Measurements from ENCODE around the gene COL18A1. TPM values are rescaled to one million over a fixed set of nuclear protein-coding genes. Genes with fewer than 3 reads are reported as not detected.
"Not testable (repeated sequence)": the region's sequence is repeated elsewhere in the genome, so short reads cannot be mapped to it uniquely, and the experiment has no call there.

COL18A1 gene
- polyA plus RNA-seq, 3 donors: 90.2 to 118 (median 92.3) TPM

DNA sequence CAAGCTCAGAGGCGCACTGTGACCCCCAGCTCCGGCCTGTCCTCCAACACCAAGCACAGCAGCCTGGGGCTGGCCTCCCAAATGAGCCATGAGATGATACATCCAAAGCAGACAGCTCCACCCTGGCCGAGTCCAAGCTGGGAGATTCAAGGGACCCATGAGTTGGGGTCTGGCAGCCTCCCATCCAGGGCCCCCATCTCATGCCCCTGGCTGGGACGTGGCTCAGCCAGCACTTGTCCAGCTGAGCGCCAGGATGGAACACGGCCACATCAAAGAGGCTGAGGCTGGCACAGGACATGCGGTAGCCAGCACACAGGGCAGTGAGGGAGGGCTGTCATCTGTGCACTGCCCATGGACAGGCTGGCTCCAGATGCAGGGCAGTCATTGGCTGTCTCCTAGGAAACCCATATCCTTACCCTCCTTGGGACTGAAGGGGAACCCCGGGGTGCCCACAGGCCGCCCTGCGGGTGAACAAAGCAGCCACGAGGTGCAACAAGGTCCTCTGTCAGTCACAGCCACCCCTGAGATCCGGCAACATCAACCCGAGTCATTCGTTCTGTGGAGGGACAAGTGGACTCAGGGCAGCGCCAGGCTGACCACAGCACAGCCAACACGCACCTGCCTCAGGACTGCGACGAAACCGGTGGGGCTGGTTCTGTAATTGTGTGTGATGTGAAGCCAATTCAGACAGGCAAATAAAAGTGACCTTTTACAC, 108.2 kb downstream of the COL18A1 start:
- no peak for DNase-seq (ENCODE audit: low read depth in 3 of 3, low spot score in 2 of 3)

DNA sequence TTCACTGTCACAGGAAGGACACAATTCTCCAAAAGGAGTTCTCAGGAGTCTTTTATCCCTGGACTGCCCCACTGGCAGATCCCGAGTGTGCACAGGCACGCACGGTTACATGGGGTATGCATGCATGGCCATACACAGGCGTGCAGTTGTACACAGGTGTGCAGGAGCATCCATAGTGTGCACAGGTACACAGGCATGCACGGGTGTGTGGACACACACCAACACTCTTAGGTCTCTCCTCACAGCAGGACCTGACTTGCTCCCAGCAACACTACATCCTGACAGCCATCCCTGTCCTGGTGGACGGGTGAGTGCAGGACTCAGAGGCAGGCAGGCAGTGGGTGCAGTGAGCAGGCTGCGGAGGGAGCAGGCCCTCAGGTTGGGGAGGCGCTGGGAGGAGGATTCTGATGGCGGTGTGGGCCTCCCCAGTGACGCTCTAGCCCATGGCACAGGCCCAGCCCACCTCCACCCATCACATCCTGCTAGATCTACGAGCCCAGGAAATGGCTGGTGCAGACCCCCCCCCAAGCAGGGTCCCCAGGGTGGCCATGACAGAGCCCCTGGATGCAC, 108.9 kb downstream of the COL18A1 start:
- no peak for DNase-seq (ENCODE audit: low read depth in 3 of 3, low spot score in 2 of 3)

DNA sequence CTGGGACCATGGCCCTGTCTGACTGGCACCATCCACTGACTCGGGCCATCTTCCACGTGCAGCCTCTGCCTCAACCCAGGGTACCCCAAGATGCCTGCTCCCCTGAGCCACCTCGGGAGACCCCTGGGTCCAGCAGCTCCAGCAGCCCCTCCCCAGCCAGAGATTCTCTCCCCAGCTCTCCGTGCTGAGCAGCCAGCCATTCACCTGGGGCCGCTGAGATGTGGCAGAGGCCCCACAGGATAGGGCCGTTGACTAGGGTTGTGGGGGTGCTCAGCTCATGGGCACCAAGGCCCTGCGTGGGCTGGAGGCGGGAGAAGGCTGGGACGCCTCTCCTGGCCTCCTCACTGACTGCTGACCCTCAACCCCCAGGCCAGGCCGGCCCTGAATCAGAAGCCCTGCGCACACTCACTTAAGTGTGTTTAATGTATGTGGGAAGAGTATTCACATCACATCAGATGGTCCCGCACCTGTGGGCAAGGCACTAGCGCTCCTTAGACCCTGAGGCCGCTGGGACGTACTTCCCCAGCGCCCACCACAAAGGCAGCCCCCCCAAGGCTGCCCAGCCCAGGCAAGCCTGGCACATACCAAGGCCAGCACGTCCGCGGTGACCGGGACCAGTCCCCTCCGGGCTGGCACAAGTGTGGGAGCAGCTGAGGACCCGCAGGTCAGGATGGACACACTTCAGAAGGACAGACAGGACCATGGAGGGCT, 109.5 kb downstream of the COL18A1 start:
- DNase-seq (ENCODE audit: low read depth in 3 of 3, low spot score in 2 of 3): no peak

DNA sequence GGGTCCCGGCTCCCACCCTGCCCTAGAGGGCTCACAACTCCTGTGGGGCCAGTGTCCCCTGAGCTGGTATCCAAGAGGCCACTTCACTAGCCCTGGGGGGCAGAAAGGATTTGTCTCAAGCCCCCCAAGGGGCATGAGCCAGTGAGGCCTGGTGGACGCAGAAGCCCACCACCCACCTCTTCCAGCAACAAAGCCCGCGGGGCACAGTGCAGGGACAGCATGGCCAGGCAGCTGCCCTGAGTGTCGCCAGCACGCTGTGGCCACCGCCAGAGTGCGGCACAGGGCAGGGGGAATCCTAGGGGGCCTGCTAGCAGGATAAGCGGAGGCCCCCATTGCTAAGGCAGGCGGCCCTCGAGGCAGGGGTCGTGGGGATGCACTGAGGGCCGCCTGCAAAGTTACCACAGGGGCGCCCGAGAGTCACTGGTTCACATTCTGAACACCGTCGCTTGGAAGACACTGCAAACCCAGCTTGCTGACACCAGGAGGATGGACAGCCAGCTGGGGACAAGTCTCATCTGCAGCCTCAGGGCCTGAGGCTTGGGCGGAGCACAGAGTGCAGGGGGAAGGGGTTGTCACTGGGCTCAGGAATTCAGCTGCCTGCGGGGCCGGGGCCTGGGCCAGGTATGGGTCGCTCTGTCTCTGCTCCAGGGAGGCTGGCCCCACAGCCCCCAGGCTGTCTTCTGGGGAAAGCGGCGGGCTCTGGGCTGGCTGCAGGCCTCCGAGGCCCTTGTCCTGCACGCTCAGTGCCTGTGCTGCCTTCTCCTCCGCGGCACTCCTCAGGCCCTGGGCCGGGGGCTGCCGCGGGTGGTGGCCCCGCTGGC, 110.5 kb downstream of the COL18A1 start:
- DNase-seq (ENCODE audit: low read depth in 3 of 3, low spot score in 2 of 3): no peak

DNA sequence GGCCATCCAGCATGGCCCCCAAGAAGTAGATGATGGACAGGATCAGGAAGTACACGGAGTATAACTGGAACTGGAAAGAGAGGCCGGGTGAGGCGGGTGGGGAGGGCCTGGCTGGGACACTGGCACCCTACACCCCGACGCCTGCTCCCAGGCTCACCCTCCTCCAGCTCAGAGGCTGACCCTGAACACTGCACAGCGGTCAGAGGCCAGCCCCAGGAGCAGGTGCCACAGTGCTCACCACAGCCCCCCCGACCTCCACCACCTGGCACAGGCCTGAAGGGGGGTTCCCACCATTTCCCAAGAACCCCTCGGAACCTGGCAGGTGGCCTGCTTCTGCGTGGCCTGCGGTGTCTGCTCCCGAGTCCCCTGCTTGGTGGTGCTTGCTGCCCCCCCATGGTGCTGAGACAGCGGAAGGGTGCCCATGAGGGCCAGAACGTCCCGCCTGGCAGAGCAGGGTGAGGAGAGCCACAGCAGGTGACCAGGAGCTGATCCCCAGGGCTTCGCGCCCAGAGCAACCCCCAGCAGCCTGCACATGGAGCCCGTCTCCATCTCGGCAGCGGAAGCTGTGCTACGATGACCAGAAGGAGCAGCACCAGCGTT, 111.2 kb downstream of the COL18A1 start:
- no peak for DNase-seq (ENCODE audit: low read depth in 3 of 3, low spot score in 2 of 3)

DNA sequence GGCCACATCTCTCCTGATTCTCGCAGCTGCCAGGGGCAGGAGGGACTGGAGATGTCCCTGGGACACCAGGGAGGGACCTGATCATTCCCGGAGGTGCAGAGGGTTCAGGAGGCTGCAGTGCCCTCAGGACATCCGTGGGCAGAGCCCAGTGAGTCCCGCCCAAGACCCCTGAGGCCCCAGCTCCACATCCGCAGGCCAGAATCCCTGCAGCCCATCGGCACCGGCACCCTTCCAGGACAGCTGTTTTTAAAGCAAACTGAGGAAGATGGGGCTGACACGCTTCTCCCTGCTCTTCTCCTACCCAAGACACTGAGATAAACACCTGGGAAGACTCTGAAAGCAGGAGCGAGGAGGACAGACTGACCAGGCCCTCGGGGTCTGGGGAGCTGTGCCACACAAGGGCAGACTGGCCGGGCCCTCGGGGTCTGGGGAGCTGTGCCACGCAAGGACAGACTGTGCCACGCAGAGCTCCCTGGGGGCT, 111.7 kb downstream of the COL18A1 start:
- no peak for DNase-seq (ENCODE audit: low read depth in 3 of 3, low spot score in 2 of 3)

DNA sequence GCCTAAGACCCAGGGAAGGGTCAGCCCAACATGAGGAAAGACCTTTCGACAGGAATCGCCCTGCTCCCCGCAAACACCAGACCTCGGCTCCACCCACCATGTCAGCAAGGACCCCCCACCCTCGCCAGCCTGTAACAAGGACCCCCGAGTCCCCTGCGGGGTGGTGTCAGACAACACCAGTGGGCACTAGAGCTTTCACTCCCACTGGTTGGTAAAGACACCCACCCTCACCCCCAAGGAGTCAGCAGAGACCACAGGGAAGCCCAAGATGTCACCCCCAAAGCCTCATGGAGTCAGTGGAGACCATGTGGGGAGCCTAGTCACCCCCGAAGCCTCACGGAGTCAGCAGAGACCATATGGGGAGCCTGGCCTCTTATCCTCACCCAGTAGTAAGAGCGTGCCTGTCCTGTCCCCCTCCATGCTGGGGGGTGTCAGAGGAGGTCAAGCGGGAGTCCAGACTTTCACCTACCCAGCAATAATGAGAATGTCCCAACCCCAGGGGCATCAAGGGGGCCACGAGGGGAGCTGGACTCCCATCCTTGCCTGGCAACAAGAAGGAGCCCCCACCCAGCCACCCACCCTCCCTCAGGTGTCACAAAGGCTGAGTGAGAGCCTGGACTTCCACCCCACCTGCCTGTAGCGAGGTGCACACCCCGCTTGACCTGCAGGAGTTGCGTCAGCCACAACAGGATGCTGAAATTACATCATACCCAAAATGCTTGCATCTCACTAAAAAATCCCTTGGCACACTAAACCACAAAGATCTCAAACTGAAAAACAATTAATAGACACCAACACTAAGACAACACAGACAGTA, 112.5 kb downstream of the COL18A1 start:
- DNase-seq (ENCODE audit: low read depth in 3 of 3, low spot score in 2 of 3): no peak

DNA sequence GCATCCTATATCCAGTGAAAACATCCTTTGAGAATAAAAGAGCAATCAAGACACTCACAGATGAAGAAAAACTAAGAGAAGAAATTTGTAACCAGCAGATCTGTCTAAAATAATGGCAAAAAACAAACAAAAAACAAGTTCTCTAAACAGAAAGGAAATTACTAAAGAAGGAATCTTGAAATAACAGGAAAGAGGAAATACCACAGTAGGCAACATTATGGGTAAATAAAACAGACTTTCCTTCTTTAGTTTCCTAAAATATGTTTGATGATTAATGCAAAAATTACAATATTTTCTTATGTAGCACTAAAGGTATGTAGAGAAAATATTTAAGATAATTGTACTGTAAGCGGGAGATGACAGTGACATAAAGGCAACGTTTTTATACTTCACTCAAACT, 113.8 kb downstream of the COL18A1 start:
- no peak for DNase-seq (ENCODE audit: low read depth in 3 of 3, low spot score in 2 of 3)

DNA sequence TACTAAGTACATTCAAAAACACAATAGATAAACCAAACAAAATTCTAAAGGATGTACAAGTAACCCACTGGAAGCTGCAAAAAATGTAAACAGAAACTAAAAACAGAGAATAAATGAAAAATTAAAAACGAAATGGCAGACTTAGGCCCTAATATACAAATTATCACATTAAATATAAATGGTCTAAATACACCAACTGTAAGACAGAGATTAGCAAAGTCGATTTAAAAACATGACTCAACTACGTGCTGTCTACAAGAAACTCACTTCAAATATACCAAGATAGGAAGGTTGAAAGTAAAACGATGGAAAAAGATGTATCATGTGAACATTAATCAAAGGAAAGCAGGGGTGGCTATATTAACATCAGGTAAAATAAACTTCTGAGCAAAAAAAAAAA, 114.2 kb downstream of the COL18A1 start:
- no peak for DNase-seq (ENCODE audit: low read depth in 3 of 3, low spot score in 2 of 3)

DNA sequence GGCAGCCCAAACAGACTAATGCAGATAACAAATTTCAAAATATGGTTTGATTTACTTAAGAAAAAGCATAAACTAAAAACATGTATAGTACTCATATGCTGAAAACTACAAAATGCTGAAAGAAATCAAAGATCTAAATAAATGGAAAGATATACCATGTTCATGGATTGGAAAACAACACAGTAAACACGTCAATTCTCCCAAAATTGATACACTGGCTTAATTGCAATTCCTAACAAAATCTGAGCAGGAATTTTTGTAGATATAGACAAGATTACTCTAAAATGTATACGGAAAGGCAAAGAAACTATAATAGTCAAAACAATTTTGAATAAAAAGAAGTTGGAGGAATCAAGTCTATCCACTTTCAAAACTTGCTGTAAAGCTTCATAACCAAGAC, 116.3 kb downstream of the COL18A1 start:
- no peak for DNase-seq (ENCODE audit: low read depth in 3 of 3, low spot score in 2 of 3)

DNA sequence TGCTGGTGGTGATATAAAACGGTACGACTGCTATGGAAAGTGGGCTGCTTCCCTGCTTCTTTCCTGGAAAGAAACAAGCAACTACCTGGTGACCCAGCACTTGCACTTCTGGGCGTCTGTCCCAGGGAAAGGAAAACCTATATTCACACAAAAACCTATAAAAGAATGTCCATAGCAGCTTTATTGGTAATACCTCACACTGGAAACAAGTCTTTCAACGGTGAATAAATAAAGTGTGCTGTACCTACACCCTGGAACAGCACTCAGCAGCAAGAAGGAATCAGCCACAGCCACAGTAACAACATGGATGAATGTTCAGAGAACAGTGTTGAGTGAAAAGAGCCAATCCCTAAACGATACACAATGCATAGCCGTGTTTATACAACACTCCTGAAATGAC, 117.4 kb downstream of the COL18A1 start:
- no peak for DNase-seq (ENCODE audit: low read depth in 3 of 3, low spot score in 2 of 3)

DNA sequence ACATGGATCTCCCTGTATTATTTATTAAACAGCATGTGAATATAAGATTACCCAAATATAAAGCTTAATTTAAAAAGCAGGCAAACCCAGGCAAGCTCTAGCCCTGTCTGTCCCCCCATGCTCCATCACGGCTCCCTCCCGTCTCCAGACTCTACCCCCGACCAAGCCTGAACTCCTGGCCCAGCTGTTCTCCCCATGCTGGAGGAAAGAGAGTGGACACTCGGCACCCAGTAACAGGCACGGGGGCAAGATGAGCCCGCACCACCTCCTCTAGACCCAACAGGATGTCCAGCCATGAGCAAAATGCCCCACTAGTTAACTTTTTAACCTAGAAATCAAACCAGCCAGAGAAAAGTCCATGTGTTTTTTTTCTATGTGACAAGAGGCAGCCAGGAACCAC, 118.0 kb downstream of the COL18A1 start:
- no peak for DNase-seq (ENCODE audit: low read depth in 3 of 3, low spot score in 2 of 3)

DNA sequence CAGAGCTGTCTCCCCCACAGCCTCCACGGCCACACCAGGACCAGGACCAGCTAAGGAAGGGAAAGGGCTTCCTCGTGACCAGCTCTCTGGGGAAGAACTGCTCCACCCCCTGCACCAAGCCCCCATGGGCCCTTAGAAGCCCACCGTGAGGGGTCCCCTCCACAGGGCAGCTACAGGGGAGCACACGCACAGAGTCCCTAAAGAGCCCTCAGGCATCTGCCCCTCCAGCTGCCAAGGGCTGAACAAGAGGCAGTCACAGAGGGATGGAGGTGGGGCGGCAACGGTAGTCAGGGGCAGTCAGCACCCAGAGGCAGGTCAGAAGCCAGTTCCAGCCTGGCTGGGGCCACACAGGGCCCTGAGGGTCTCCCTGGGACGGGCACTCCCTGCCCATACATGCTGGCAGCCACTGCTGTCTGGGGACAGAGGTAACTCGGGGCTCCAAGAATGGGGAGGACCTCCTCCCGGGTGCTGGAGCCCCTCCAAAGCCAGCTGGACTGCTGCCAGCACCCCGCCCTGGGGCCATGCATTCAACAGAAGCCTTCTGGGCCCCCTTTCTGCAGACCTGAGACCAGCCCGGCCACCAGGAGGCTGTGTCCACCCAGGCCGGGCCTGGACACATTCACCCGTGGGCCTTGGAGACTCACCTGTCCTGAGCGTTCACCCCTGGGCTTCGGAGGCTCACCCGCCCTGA, 118.6 kb downstream of the COL18A1 start:
- DNase-seq (ENCODE audit: low read depth in 3 of 3, low spot score in 2 of 3): no peak

DNA sequence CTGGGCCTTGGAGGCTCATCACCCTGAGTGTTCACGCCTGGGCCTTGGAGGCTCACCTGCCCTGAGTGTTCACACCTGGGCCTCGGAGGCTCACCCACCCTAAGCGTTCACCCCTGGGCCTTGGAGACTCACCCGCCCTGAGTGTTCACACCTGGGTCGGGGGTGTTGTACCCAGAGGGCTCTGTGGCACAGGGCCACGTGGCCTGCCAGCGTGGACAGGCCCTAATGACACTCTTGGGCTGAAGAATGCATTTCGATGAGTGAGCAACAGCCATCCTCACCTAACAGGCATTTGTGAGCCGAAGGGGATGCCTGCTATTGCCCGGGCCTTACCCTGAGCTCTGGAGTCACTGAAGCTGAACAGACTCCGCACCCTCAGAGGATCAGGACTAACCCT, 119.8 kb downstream of the COL18A1 start:
- no peak for DNase-seq (ENCODE audit: low read depth in 3 of 3, low spot score in 2 of 3)

DNA sequence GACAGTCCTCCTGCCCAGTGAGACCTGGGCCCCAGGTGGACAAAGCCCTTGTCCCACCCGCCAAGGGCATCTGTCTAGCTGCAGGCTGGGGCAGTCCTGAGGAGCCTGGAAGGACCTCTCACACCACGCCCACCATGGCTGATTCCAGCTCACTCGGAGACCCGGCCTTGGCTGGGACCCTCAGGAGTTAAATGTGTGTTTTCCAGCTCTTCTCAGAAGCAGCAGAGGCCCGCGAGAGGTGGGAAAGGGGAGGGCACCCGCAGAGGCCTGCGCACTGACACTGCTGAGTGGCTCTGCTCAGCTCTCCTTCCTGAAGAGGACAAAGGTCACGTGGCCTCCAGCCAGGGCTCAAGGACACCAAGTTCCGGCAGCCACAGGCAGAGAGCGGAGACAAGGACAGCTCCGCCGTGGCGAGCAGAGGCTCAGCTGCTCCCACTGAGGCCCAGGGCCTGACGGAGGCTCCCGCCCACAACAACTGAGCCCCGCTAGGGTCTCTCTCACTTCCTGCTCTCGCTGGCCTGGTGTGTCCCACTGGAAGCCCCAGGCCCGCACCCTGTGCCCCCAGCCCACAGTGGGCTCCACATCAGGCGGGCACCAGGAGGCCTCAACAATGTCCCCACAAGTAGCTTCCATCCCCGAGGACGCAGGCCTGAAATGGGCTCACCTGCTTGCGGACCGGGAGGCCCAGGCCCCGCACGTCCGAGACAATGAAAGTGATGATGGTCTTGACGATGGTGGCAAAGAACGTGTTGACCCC, 120.4 kb downstream of the COL18A1 start:
- no peak for DNase-seq (ENCODE audit: low read depth in 3 of 3, low spot score in 2 of 3)

DNA sequence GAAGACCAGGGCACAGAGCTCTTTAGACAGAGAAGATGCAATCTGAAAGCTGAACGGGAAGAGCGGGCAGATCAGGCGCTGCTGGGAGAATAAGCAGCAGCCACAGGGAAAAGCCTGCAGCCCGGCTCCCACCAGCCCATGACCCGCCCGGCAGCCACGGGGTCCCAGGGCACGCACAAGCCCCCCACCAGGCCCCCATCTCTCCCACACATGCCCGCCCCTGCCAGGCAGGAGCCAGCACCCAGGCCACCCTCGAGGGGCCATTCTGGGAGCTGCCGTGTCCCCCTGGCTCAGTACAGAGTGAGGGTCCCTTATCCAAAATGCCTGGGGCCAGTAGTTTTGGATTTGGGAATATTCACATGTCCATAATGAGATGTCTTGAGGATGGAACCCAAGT, 120.9 kb downstream of the COL18A1 start:
- no peak for DNase-seq (ENCODE audit: low read depth in 3 of 3, low spot score in 2 of 3)

DNA sequence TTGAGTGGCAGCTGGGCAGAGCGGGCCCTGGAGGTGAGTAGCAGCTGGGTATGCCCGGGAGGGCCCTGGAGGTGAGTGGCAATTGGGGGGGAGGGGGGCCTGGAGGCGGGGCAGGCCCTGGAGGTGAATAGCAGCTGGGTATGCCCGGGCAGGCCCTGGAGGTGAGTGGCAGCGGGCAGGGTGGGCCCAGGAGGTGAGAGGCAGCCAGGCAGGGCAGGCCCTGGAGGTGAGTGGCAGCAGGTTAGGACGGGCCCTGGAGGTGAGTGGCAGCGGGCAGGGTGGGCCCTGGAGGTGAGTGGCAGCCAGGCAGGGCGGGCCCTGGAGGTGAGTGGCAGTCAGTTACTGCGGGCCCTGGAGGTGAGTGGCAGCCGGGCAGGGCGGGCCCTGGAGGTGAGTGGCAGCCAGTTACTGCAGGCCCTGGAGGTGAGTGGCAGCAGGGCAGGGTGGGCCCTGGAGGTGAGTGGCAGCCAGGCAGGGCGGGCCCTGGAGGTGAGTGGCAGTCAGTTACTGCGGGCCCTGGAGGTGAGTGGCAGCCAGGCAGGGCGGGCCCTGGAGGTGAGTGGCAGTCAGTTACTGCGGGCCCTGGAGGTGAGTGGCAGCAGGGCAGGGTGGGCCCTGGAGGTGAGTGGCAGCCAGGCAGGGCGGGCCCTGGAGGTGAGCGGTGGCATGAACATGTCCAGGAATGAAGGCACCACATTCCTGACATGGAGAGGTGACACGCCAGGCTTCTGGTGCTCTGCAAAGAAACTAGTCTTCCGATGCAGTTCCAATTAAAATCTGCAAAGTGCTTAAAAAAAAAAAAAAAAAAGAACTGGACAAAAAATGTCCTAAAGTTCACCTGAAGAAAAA, 122.4 kb downstream of the COL18A1 start:
- DNase-seq (ENCODE audit: low read depth in 3 of 3, low spot score in 2 of 3): not testable (repeated sequence)

Measured in right renal cortex interstitium (tissue), 3 donors.